IMR-90 (cell line): ENCODE data around the gene MLX.

Source experiments
- CEBPB ChIP-seq: IDR thresholded peaks from 2 replicates; pipeline ENCODE4 v1.6.1; 2012; ENCODE audit warnings: low read depth, low read length, improper control_type of control experiment
- CTCF ChIP-seq: conservative IDR thresholded peaks from 2 replicates; pipeline ENCODE4 v1.5.1; 2012; ENCODE audit warnings: mild to moderate bottlenecking, low read depth, low read length, improper control_type of control experiment
- FOS ChIP-seq: fragments of 150-350 bp; IDR thresholded peaks from 2 replicates; pipeline ENCODE4 v1.6.1; 2016; ENCODE audit warnings: low read depth, low read length
- MXI1 ChIP-seq: IDR thresholded peaks from 2 replicates; pipeline ENCODE4 v1.6.1; 2012; ENCODE audit warnings: low read depth, mild to moderate bottlenecking, low read length, moderate library complexity, borderline replicate concordance
- POLR2A ChIP-seq: IDR thresholded peaks from 2 replicates; pipeline ENCODE4 v1.6.1; 2012; ENCODE audit warnings: mild to moderate bottlenecking, low read depth, low read length
- RFX5 ChIP-seq: IDR thresholded peaks from 2 replicates; pipeline ENCODE4 v1.8.0; 2012; ENCODE audit warnings: low read depth, mild to moderate bottlenecking, low read length, moderate library complexity

- TF ChIP-seq POLR2A (peak; percentile 7; the same call in 1 of the 2 replicates), CTCF (no peak), FOS (no peak), MXI1 (peak; percentile 83), RFX5 (no peak), CEBPB (no peak)
These were observed 30.3 kb upstream of the MLX start for GRCh38 chr17:42536372-42537155.
